ENCODE data around the gene LRRC23.
"Not testable (repeated sequence)": the region's sequence is repeated elsewhere in the genome, so short reads cannot be mapped to it uniquely, and the experiment has no call there.

- TF ChIP-seq POLR2AphosphoS5, CTCF, POLR2A (IDR thresholded peaks at IDR 0.05): not testable (repeated sequence)
Measured at GRCh38 chr12:6892683-6893082, 11.9 kb upstream of the LRRC23 start.
